K562 (cell line): ENCODE measurements around the gene MEGF11. TPM values are rescaled to one million over a fixed set of nuclear protein-coding genes. Genes with fewer than 3 reads are reported as not detected.

Source experiments
- CHD4 ChIP-seq: fragments of 200-600 bp; sonication (generic); IDR thresholded peaks from 3 replicates; pipeline ENCODE4 v1.6.1; 2012; ENCODE audit warnings: low read depth, mild to moderate bottlenecking, mixed read lengths, low read length, inconsistent platforms; ENCODE audit not compliant: insufficient read depth, insufficient replicate concordance, poor library complexity, severe bottlenecking
- COPS2 ChIP-seq: fragments of 450-650 bp; conservative IDR thresholded peaks from 2 replicates; pipeline ENCODE4 v1.6.1; 2016; ENCODE audit warnings: mild to moderate bottlenecking, moderate library complexity
- CXXC5 ChIP-seq: fragments of 250-450 bp; sonication (Bioruptor Pico); IDR thresholded peaks from 2 replicates; pipeline ENCODE4 v1.8.0; 2022; ENCODE audit warnings: inconsistent platforms, mild to moderate bottlenecking, moderate library complexity
- DPF2 ChIP-seq: fragments of 450-650 bp; IDR thresholded peaks from 2 replicates; pipeline ENCODE4 v1.6.1; 2016
- FOXM1 ChIP-seq, 2 experiments: fragments of 450-650 bp in 1 of 2; sonication (generic) in 1 of 2; formaldehyde crosslinking in 1 of 2; IDR thresholded peaks; 2 replicates each; pipeline versions ENCODE4 v1.6.1 to v1.9.0; 2017 to 2022; ENCODE audit warnings: low read depth in 2 of 2, mild to moderate bottlenecking in 2 of 2, missing genetic modification reagents in 1 of 2, moderate library complexity in 1 of 2
- GTF2A2 ChIP-seq: IDR thresholded peaks from 2 replicates; pipeline ENCODE4 v1.6.1; 2016; ENCODE audit warnings: mild to moderate bottlenecking, missing genetic modification characterization, missing compliant biosample characterization
- HNRNPK ChIP-seq: fragments of 200-400 bp; formaldehyde crosslinking; IDR thresholded peaks from one replicate; pipeline ENCODE4 v1.6.1; 2018; ENCODE audit warnings: mild to moderate bottlenecking, low read depth, low read length; ENCODE audit not compliant: poor library complexity, severe bottlenecking
- IFI16 ChIP-seq: fragments of 250-450 bp; sonication (Bioruptor Pico); IDR thresholded peaks from 2 replicates; pipeline ENCODE4 v2.1.2; 2022; ENCODE audit warnings: mild to moderate bottlenecking, inconsistent platforms
- MAFK ChIP-seq: IDR thresholded peaks from 2 replicates; pipeline ENCODE4 v1.6.1; 2011; ENCODE audit warnings: low read length, improper control_type of control experiment
- MECOM ChIP-seq: fragments of 250-450 bp; sonication (Bioruptor Pico); IDR thresholded peaks from 2 replicates; pipeline ENCODE4 v1.8.0; 2022; ENCODE audit warnings: inconsistent platforms
- NFXL1 ChIP-seq: fragments of 450-650 bp; formaldehyde crosslinking; IDR thresholded peaks from 2 replicates; pipeline ENCODE4 v1.4.0; 2021; ENCODE audit warnings: mild to moderate bottlenecking
- SETDB1 ChIP-seq: IDR thresholded peaks from one replicate; pipeline ENCODE4 v1.6.1; 2012; ENCODE audit warnings: low read length, control low read depth, inconsistent platforms
- SIRT6 ChIP-seq: IDR thresholded peaks from one replicate; pipeline ENCODE4 v1.6.1; 2012; ENCODE audit warnings: low read depth, mild to moderate bottlenecking, control low read depth, inconsistent platforms, low read length, moderate library complexity
- TBP ChIP-seq: optimal IDR thresholded peaks from 2 replicates; pipeline ENCODE3; 2011; ENCODE audit warnings: low read depth, low read length, improper control_type of control experiment
- ZNF184 ChIP-seq: sonication (generic); formaldehyde crosslinking; IDR thresholded peaks from 2 replicates; pipeline ENCODE4 v1.5.0; 2020; ENCODE audit warnings: missing genetic modification reagents
- ZNF699 ChIP-seq: fragments of 250-450 bp; sonication (Bioruptor Pico); IDR thresholded peaks from 2 replicates; pipeline ENCODE4 v1.8.0; 2021; ENCODE audit warnings: mild to moderate bottlenecking, moderate library complexity; ENCODE audit not compliant: insufficient replicate concordance
- ZSCAN32 ChIP-seq: fragments of 450-650 bp; formaldehyde crosslinking; IDR thresholded peaks from 2 replicates; pipeline ENCODE4 v1.4.0; 2020; ENCODE audit warnings: mild to moderate bottlenecking, moderate library complexity
- polyA plus RNA-seq, 8 experiments: library from polyadenylated mRNA; depleted of rRNA in 4 of 8; stranded (reverse) in 5 of 8; unstranded in 3 of 8; fragments of >200 nt; fragmentation: Nextera tagmentation in 2 of 8; fragmentation: Illumina TruSeq in 1 of 8; extraction: Ambion mirVana in 2 of 8; extraction: Trizol in 1 of 8; gene quantifications; 2 replicates each; pipeline versions ENCODE4 v1.2.1 to v1.2.3, GENCODE V29; 2011 to 2014; ENCODE audit warnings: inconsistent platforms in 1 of 8, missing spikeins in 1 of 8
- total RNA-seq, 7 experiments: library from RNA; depleted of rRNA in 6 of 7; stranded (reverse); fragments of >200 nt in 6 of 7; fragmentation: Illumina TruSeq in 2 of 7; extraction: Trizol in 2 of 7; gene quantifications; 2 replicates each; pipeline versions ENCODE4 v1.2.1 to v1.2.3, GENCODE V29; 2011 to 2021; ENCODE audit warnings: low replicate concordance in 1 of 7
- TF ChIP-seq, protein P1 (sequence below): fragments of 450-650 bp; formaldehyde crosslinking; IDR thresholded peaks from 2 replicates; pipeline ENCODE4 v1.4.0; 2020; ENCODE audit warnings: mild to moderate bottlenecking, moderate library complexity
- TF ChIP-seq, protein P2 (sequence below), 2 experiments: fragments of 150-350 bp in 1 of 2; IDR thresholded peaks; 2 replicates each; pipeline ENCODE4 v1.6.1; 2012 to 2016; ENCODE audit warnings: low read depth in 2 of 2, low read length in 2 of 2, mild to moderate bottlenecking in 1 of 2, moderate library complexity in 1 of 2
- TF ChIP-seq, protein P3 (sequence below): fragments of 250-450 bp; sonication (Bioruptor Pico); IDR thresholded peaks from 2 replicates; pipeline ENCODE4 v1.4.0; 2020; ENCODE audit warnings: mild to moderate bottlenecking, moderate library complexity
- TF ChIP-seq, protein P4 (sequence below): sonication (generic); formaldehyde crosslinking; IDR thresholded peaks from 2 replicates; pipeline ENCODE4 v1.8.0; 2022; ENCODE audit warnings: mild to moderate bottlenecking, missing genetic modification reagents

Gene MEGF11
- total and polyA plus RNA-seq, 9 of the 15 experiments (the other 6 are each of a cell fraction or from before 2014, with no cell fraction given) = 0.06 to 0.23 (median 0.20) TPM; not detected in 6

DNA sequence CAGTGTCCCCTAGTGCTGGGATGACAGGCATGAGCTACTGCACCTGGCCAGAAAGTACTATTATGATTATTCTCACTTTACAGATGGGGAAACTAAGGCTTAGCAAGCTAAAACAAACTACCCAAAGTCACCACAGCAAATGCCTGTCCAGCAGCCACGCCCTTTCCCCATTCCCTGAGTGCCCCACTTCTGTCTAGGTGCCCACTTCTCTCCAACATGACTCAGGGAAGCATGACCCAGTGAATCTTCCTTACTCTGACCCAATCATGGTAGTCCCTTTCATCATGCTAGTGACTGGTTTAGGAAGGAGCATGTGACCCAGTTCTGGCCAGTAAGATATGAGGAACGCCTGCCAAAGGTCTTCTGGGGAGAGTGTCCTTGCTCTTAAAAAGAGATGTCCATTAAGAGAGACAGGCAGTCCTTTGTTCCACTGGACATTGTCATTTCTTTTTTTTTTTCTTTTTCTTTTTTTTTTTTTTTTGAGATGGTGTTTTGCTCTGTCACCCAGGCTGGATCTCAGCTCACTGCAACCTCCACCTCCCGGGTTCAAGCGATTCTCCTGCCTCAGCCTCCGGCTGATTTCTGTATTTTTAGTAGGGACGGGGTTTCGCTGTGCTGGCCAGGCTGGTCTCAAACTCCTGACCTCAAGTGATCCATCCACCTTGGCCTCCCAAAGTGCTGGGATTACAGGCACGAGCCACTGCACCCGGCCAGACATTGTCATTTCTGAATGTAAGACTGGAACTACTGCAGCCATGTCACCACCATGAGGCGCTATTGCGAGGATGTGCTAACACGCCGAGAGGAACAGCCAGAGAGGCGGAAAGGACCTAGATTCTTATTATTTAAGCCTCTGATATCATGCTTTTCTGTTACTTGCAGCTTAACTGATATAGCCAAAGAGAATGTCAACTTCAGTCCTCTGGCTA lies 19.8 kb downstream of the MEGF11 start (continued):
- TF ChIP-seq, protein P1, sequence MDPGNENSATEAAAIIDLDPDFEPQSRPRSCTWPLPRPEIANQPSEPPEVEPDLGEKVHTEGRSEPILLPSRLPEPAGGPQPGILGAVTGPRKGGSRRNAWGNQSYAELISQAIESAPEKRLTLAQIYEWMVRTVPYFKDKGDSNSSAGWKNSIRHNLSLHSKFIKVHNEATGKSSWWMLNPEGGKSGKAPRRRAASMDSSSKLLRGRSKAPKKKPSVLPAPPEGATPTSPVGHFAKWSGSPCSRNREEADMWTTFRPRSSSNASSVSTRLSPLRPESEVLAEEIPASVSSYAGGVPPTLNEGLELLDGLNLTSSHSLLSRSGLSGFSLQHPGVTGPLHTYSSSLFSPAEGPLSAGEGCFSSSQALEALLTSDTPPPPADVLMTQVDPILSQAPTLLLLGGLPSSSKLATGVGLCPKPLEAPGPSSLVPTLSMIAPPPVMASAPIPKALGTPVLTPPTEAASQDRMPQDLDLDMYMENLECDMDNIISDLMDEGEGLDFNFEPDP (CRISPR knock-in tag) = no peak
- TF ChIP-seq DPF2 (no peak), CXXC5 (peak; percentile 36), HNRNPK (no peak), FOXM1 (IDR thresholded peaks at IDR 0.05; ENCODE audit: low read depth) (no peak), FOXM1 (CRISPR knock-in tag; IDR thresholded peaks at IDR 0.05; ENCODE audit: low read depth) (no peak), ZNF184 (no peak), ZNF699 (CRISPR knock-in tag) (no peak), SIRT6 (no peak), CHD4 (no peak), MAFK (peak; percentile 33; the same call in 1 of the 2 replicates), TBP (no peak), NFXL1 (CRISPR knock-in tag) (no peak), GTF2A2 (tag) (no peak), SETDB1 (no peak), MECOM (peak; percentile 65), ZSCAN32 (CRISPR knock-in tag) (no peak), IFI16 (no peak), COPS2 (no peak)
- TF ChIP-seq, protein P2, sequence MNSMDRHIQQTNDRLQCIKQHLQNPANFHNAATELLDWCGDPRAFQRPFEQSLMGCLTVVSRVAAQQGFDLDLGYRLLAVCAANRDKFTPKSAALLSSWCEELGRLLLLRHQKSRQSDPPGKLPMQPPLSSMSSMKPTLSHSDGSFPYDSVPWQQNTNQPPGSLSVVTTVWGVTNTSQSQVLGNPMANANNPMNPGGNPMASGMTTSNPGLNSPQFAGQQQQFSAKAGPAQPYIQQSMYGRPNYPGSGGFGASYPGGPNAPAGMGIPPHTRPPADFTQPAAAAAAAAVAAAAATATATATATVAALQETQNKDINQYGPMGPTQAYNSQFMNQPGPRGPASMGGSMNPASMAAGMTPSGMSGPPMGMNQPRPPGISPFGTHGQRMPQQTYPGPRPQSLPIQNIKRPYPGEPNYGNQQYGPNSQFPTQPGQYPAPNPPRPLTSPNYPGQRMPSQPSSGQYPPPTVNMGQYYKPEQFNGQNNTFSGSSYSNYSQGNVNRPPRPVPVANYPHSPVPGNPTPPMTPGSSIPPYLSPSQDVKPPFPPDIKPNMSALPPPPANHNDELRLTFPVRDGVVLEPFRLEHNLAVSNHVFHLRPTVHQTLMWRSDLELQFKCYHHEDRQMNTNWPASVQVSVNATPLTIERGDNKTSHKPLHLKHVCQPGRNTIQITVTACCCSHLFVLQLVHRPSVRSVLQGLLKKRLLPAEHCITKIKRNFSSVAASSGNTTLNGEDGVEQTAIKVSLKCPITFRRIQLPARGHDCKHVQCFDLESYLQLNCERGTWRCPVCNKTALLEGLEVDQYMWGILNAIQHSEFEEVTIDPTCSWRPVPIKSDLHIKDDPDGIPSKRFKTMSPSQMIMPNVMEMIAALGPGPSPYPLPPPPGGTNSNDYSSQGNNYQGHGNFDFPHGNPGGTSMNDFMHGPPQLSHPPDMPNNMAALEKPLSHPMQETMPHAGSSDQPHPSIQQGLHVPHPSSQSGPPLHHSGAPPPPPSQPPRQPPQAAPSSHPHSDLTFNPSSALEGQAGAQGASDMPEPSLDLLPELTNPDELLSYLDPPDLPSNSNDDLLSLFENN (IDR thresholded peaks at IDR 0.05; ENCODE audit: low read depth in 2 of 2, low read length in 2 of 2) = no peak
- TF ChIP-seq, protein P3, sequence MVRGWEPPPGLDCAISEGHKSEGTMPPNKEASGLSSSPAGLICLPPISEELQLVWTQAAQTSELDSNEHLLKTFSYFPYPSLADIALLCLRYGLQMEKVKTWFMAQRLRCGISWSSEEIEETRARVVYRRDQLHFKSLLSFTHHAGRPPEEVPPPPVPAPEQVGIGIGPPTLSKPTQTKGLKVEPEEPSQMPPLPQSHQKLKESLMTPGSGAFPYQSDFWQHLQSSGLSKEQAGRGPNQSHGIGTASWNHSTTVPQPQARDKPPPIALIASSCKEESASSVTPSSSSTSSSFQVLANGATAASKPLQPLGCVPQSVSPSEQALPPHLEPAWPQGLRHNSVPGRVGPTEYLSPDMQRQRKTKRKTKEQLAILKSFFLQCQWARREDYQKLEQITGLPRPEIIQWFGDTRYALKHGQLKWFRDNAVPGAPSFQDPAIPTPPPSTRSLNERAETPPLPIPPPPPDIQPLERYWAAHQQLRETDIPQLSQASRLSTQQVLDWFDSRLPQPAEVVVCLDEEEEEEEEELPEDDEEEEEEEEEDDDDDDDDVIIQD = no peak
- TF ChIP-seq, protein P4, sequence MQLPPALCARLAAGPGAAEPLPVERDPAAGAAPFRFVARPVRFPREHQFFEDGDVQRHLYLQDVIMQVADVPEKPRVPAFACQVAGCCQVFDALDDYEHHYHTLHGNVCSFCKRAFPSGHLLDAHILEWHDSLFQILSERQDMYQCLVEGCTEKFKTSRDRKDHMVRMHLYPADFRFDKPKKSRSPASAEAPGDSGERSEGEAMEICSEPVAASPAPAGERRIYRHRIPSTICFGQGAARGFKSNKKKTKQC (CRISPR knock-in tag) = no peak
